GM12878 (cell line): ENCODE data around the gene OR2F2. TPM values are rescaled to one million over a fixed set of nuclear protein-coding genes. Genes with fewer than 3 reads are reported as not detected.

Experiments
- ATAC-seq: fragments of 200-7000 bp; cut with Tn5 transposase; 3 replicates; pipeline ENCODE4 v1.9.1; 2020; ENCODE audit warnings: mild to moderate bottlenecking, moderate library complexity
- BruUV-seq: library from RNA; stranded (reverse); fragments of 400-500 nt; replicated peaks from 2 replicates; lab custom pipeline; 2021; lab: Mats Ljungman, UMichigan
- CTCF ChIA-PET: fragments of 300-600 bp; sonication (Branson Sonifier 250); formaldehyde crosslinking; extraction: SDS; loops from one replicate; lab custom pipeline; 2021; ENCODE audit warnings: inconsistent platforms; lab: Yijun Ruan, JAX
- POLR2A ChIA-PET: fragments of 350-600 bp; formaldehyde crosslinking; extraction: SDS; loops from one replicate; lab custom pipeline; 2021; ENCODE audit warnings: inconsistent platforms; lab: Charles Lee
- RAD21 ChIA-PET: fragments of 300-600 bp; sonication (Branson Sonifier 250); formaldehyde crosslinking; loops from one replicate; lab custom pipeline; 2023; ENCODE audit warnings: antibody characterized with exemption; ENCODE audit not compliant: unreplicated experiment; lab: Charles Lee
- SMC1A ChIA-PET: fragments of 300-600 bp; sonication (Branson Sonifier 250); formaldehyde crosslinking; loops from one replicate; lab custom pipeline; 2023; ENCODE audit not compliant: unreplicated experiment, uncharacterized antibody; lab: Charles Lee
- DNase-seq: peaks from one replicate; pipeline ENCODE4 v3.0.0-alpha.2; 2011; ENCODE audit warnings: low read depth, low spot score
- FAIRE-seq: peaks from 3 replicates; lab custom pipeline; 2011; peaks lifted over from hg19 to GRCh38; lab: Jason Lieb, UNC
- H2AFZ ChIP-seq: 2 replicates; pipeline ENCODE4 v1.6.0; 2011; ENCODE audit warnings: low read depth, low read length, control low read depth; ENCODE audit not compliant: control insufficient read depth
- H3K27ac ChIP-seq: 2 replicates; pipeline ENCODE4 v1.5.1; 2011; ENCODE audit warnings: control low read depth; ENCODE audit not compliant: control insufficient read depth, insufficient read depth
- H3K27me3 ChIP-seq, 2 experiments: replicated peaks in 1 of 2; 2 replicates each; pipeline versions ENCODE4 v1.6.0 to v1.6.1; 2011; ENCODE audit warnings: low read length in 1 of 2; ENCODE audit not compliant: control insufficient read depth in 2 of 2, insufficient read depth in 2 of 2
- H3K36me3 ChIP-seq, 2 experiments: 2 replicates each; pipeline ENCODE4 v1.5.1; 2011; ENCODE audit warnings: low read length in 1 of 2; ENCODE audit not compliant: control insufficient read depth in 2 of 2, insufficient read depth in 2 of 2
- H3K4me1 ChIP-seq: 2 replicates; pipeline ENCODE4 v1.6.1; 2011; ENCODE audit warnings: mild to moderate bottlenecking, low read length, moderate library complexity, mixed read lengths; ENCODE audit not compliant: control insufficient read depth, insufficient read depth
- H3K4me2 ChIP-seq: 2 replicates; pipeline ENCODE4 v1.6.0; 2011; ENCODE audit warnings: control low read depth; ENCODE audit not compliant: control insufficient read depth, insufficient read depth
- H3K4me3 ChIP-seq: fragments of 200-600 bp; sonication (generic); 2 replicates; pipeline ENCODE4 v1.5.1; 2016
- H3K79me2 ChIP-seq: 2 replicates; pipeline ENCODE4 v1.6.0; 2011; ENCODE audit warnings: low read length; ENCODE audit not compliant: control insufficient read depth, insufficient read depth
- H3K9ac ChIP-seq: 2 replicates; pipeline ENCODE4 v1.8.0; 2011; ENCODE audit warnings: low read length, control low read depth, mixed read lengths; ENCODE audit not compliant: control insufficient read depth, insufficient read depth
- H3K9me3 ChIP-seq: replicated peaks from 3 replicates; pipeline ENCODE4 v1.5.1; 2011; ENCODE audit warnings: mild to moderate bottlenecking, low read length; ENCODE audit not compliant: control insufficient read depth, insufficient read depth
- H4K20me1 ChIP-seq: 2 replicates; pipeline ENCODE4 v1.6.0; 2011; ENCODE audit not compliant: control insufficient read depth, insufficient read depth
- CHD2 ChIP-seq: IDR thresholded peaks from 2 replicates; pipeline ENCODE4 v1.6.1; 2011; ENCODE audit warnings: low read depth, low read length, improper control_type of control experiment, borderline replicate concordance
- IRF5 ChIP-seq: fragments of 450-650 bp; IDR thresholded peaks from 2 replicates; pipeline ENCODE4 v1.6.1; 2017; ENCODE audit warnings: borderline replicate concordance
- NFXL1 ChIP-seq: fragments of 450-650 bp; IDR thresholded peaks from 2 replicates; pipeline ENCODE4 v1.6.1; 2017; ENCODE audit warnings: antibody characterized with exemption, mild to moderate bottlenecking, borderline replicate concordance
- POLR2A ChIP-seq: IDR thresholded peaks from 2 replicates; pipeline ENCODE4 v1.6.1; 2011; ENCODE audit warnings: low read depth, mild to moderate bottlenecking, low read length
- SMAD5 ChIP-seq: IDR thresholded peaks from 2 replicates; pipeline ENCODE4 v1.6.1; 2016; ENCODE audit warnings: antibody characterized with exemption, low read depth
- YY1 ChIP-seq: IDR thresholded peaks from 2 replicates; pipeline ENCODE4 v1.6.1; 2011; ENCODE audit warnings: low read depth, mild to moderate bottlenecking, low read length
- ZNF622 ChIP-seq: fragments of 450-650 bp; IDR thresholded peaks from 2 replicates; pipeline ENCODE4 v1.6.1; 2017; ENCODE audit warnings: mild to moderate bottlenecking, inconsistent platforms
- WGBS: methylation state at CpG from one replicate; pipeline ENCODE4 v1.1.6; 2016; ENCODE audit warnings: low lambda C conversion rate; ENCODE audit not compliant: insufficient replicate concordance, insufficient coverage; ENCODE audit errors: missing lambda C conversion rate; 5-methylcytosine and 5-hydroxymethylcytosine counted together
- in situ Hi-C: fragments of 300-500 bp; cut with MboI; formaldehyde crosslinking; loops from 9 replicates; pipeline ENCODE4 v1.14.3; 2018; ENCODE audit warnings: mixed read lengths
- intact Hi-C: fragments of 100-400 bp; cut with micrococcal nuclease; formaldehyde crosslinking; loops from one replicate; pipeline ENCODE4 v1.14.2; 2022; ENCODE audit not compliant: unreplicated experiment
- polyA plus RNA-seq, 11 experiments: library from polyadenylated mRNA; depleted of rRNA in 4 of 11; unstranded in 6 of 11; stranded (reverse) in 5 of 11; fragments of >200 nt; fragmentation: Nextera tagmentation in 4 of 11; fragmentation: Illumina TruSeq in 1 of 11; extraction: Ambion mirVana in 4 of 11; extraction: Trizol in 1 of 11; gene quantifications; 1 replicate in 1 of 11; 2 replicates in 10 of 11; pipeline versions ENCODE4 v1.2.1 to v1.2.3, GENCODE V29; 2011 to 2016; ENCODE audit warnings: inconsistent platforms in 2 of 11, missing spikeins in 2 of 11, low read depth in 1 of 11
- total RNA-seq, 4 experiments: library from RNA; depleted of rRNA in 3 of 4; stranded (reverse); fragments of >200 nt in 3 of 4; fragmentation: Illumina TruSeq in 1 of 4; extraction: Trizol in 1 of 4; gene quantifications; 2 replicates each; pipeline versions ENCODE4 v1.2.1 to v1.2.3, GENCODE V29; 2013 to 2021

The OR2F2 gene
- total and polyA plus RNA-seq, 10 of the 15 experiments (the other 5 are each of a cell fraction or from before 2014, with no cell fraction given), result not detected

GRCh38 chr7:143900230-143900766 is 34.7 kb upstream of the OR2F2 start:
- CTCF ChIA-PET, result interaction anchor here (0.7 to 7.9 kb wide), 4 partner anchors 10 to 228 kb away, joined by 3 to 65 read pairs (median 4); no protein-coding TSS in a partner anchor
- Histone ChIP-seq H3K9me3 (no peaks in the 10 kb centered on the region; the same call in 2 of the 3 replicates), H3K4me1 (no peaks in the 10 kb centered on the region), H3K4me3 (peak overlapping the region; percentile 87)
- in situ Hi-C loops, result loop anchor here (25.0 kb wide), 1 partner anchor 487 kb away; no protein-coding TSS in a partner anchor
- intact Hi-C loops, result loop anchor here (5.0 kb wide), 1 partner anchor 227 kb away; no protein-coding TSS in a partner anchor
- no peak for TF ChIP-seq SMAD5
- TF ChIP-seq ZNF622, result no peak
- TF ChIP-seq POLR2A, result no peak
- no peak for TF ChIP-seq NFXL1
- TF ChIP-seq CHD2, result no peak
- 0 out of 2 replicates have a peak, but pooled peaks have one; percentile 17 for TF ChIP-seq YY1
- no peak for TF ChIP-seq IRF5
- TF ChIP-seq, all 136 proteins: peak for 1
- BruUV-seq, result no TSS peak
- SMC1A ChIA-PET, result interaction anchor here (1.3 to 3.0 kb wide), 5 partner anchors 8 to 227 kb away, joined by 3 to 13 read pairs (median 5); no protein-coding TSS in a partner anchor
- peaks cover 10% of the 10 kb centered on the region for H3K79me2 ChIP-seq
- FAIRE-seq, result no peak
- no peak for ATAC-seq
- no peaks in the 10 kb centered on the region for H3K27me3 ChIP-seq
- RAD21 ChIA-PET, result interaction anchor here (0.9 to 2.5 kb wide), 4 partner anchors 13 to 228 kb away, joined by 3 to 17 read pairs (median 4); no protein-coding TSS in a partner anchor
- WGBS, result 92% methylated on average over 5 of the region's 5 CpGs
- DNase-seq, result no peak
- POLR2A ChIA-PET, result interaction anchor here (1.6 to 2.4 kb wide), 2 partner anchors 9 kb away, joined by 7 to 14 read pairs; no protein-coding TSS in a partner anchor
- no peaks in the 10 kb centered on the region for H4K20me1 ChIP-seq
- no peaks in the 10 kb centered on the region for H3K36me3 ChIP-seq
- H3K27ac ChIP-seq, result no peak overlapping the region
- no peak overlapping the region for H3K9ac ChIP-seq
- H2AFZ ChIP-seq, result peak overlapping the region; percentile 19; the same call in 1 of the 2 replicates
- H3K4me2 ChIP-seq, result peak overlapping the region; percentile 92
